Keratinocyte (primary cell): ENCODE data around the gene TMBIM6. TPM values are rescaled to one million over a fixed set of nuclear protein-coding genes. Genes with fewer than 3 reads are reported as not detected.

Source experiments
- DNase-seq: peaks from one replicate; pipeline ENCODE4 v3.0.0-alpha.2; 2011; ENCODE audit warnings: low read depth, missing footprints, low spot score
- FAIRE-seq: peaks from 2 replicates; lab custom pipeline; 2011; peaks lifted over from hg19 to GRCh38; lab: Jason Lieb, UNC
- H2AFZ ChIP-seq: 2 replicates; pipeline ENCODE4 v1.6.0; 2012; ENCODE audit warnings: low read length, control low read depth, inconsistent platforms; ENCODE audit not compliant: control insufficient read depth
- H3K27ac ChIP-seq: 2 replicates; pipeline ENCODE4 v1.5.1; 2011; ENCODE audit warnings: low read length; ENCODE audit not compliant: control insufficient read depth, insufficient read depth
- H3K27me3 ChIP-seq: 3 replicates; pipeline ENCODE4 v1.6.0; 2011; ENCODE audit warnings: low read length; ENCODE audit not compliant: control insufficient read depth, insufficient read depth; ENCODE audit errors: extremely low read depth
- H3K36me3 ChIP-seq, 2 experiments: 2 replicates in 1 of 2; 3 replicates in 1 of 2; pipeline ENCODE4 v1.5.1; 2011; ENCODE audit warnings: low read length in 2 of 2, mild to moderate bottlenecking in 1 of 2; ENCODE audit not compliant: control insufficient read depth in 2 of 2, insufficient read depth in 2 of 2; ENCODE audit errors: extremely low read depth in 1 of 2
- H3K4me1 ChIP-seq: 3 replicates; pipeline ENCODE4 v1.5.1; 2011; ENCODE audit warnings: low read length; ENCODE audit not compliant: control insufficient read depth, insufficient read depth; ENCODE audit errors: extremely low read depth
- H3K4me2 ChIP-seq: 3 replicates; pipeline ENCODE4 v1.6.0; 2011; ENCODE audit warnings: low read depth, low read length; ENCODE audit not compliant: control insufficient read depth, insufficient read depth; ENCODE audit errors: extremely low read depth
- H3K4me3 ChIP-seq, 3 experiments: fragments of 200-600 bp in 1 of 3; sonication (generic) in 1 of 3; 2 replicates in 2 of 3; 3 replicates in 1 of 3; pipeline ENCODE4 v1.5.1; 2011 to 2016; ENCODE audit warnings: low read length in 3 of 3, mild to moderate bottlenecking in 3 of 3, control low read depth in 2 of 3, inconsistent platforms in 1 of 3, low read depth in 1 of 3, mixed read lengths in 1 of 3, mixed run types in 1 of 3, moderate library complexity in 1 of 3; ENCODE audit not compliant: control insufficient read depth in 2 of 3, insufficient read depth in 2 of 3; ENCODE audit errors: extremely low read depth in 1 of 3
- H3K79me2 ChIP-seq: 2 replicates; pipeline ENCODE4 v1.6.0; 2012; ENCODE audit warnings: low read length; ENCODE audit not compliant: control insufficient read depth, insufficient read depth
- H3K9ac ChIP-seq: 3 replicates; pipeline ENCODE4 v1.6.0; 2011; ENCODE audit warnings: low read length; ENCODE audit not compliant: control insufficient read depth, insufficient read depth; ENCODE audit errors: extremely low read depth
- H3K9me1 ChIP-seq: 3 replicates; pipeline ENCODE4 v1.6.0; 2011; ENCODE audit warnings: low read length; ENCODE audit not compliant: control insufficient read depth, insufficient read depth; ENCODE audit errors: extremely low read depth
- H3K9me3 ChIP-seq: 2 replicates; pipeline ENCODE4 v1.5.1; 2012; ENCODE audit warnings: low read depth, low read length; ENCODE audit not compliant: control insufficient read depth
- H4K20me1 ChIP-seq: 3 replicates; pipeline ENCODE4 v1.6.0; 2011; ENCODE audit warnings: low read length; ENCODE audit not compliant: control insufficient read depth, insufficient read depth; ENCODE audit errors: extremely low read depth
- CTCF ChIP-seq, 3 experiments: IDR thresholded peaks in 1 of 3; conservative IDR thresholded peaks in 1 of 3; optimal IDR thresholded peaks in 1 of 3; 2 replicates in 2 of 3; 3 replicates in 1 of 3; pipeline versions ENCODE3 to v1.5.1; 2011; ENCODE audit warnings: low read length in 3 of 3, mild to moderate bottlenecking in 3 of 3, moderate library complexity in 2 of 3, control low read depth in 1 of 3, inconsistent platforms in 1 of 3; ENCODE audit not compliant: insufficient read depth in 2 of 3; ENCODE audit errors: extremely low read depth in 1 of 3
- EZH2 ChIP-seq: IDR thresholded peaks from one replicate; pipeline ENCODE4 v1.6.1; 2012; ENCODE audit warnings: inconsistent platforms, mild to moderate bottlenecking, low read length, moderate library complexity
- dilution Hi-C: fragments of 300-500 bp; cut with MboI; formaldehyde crosslinking; loops from one replicate; pipeline ENCODE4 v1.7.0; 2020; ENCODE audit warnings: low sequenced_read_pairs; ENCODE audit not compliant: extremely low pct_ligation_motif_present
- polyA plus RNA-seq, 5 experiments: library from polyadenylated mRNA; depleted of rRNA in 3 of 5; stranded (reverse) in 3 of 5; stranded (forward) in 1 of 5; unstranded in 1 of 5; fragments of >200 nt; gene quantifications; 1 replicate in 1 of 5; 2 replicates in 3 of 5; 3 replicates in 1 of 5; pipeline versions ENCODE4 v1.2.1 to v1.2.3, GENCODE V29; 2011 to 2012; ENCODE audit warnings: missing spikeins in 2 of 5, low read depth in 1 of 5, low replicate concordance in 1 of 5

TMBIM6 gene
- polyA plus RNA-seq, 1 donor (not counting 4 experiments of a cell fraction or from before 2014, with no cell fraction given), result 668 TPM

GRCh38 chr12:49806321-49806813 lies 65.0 kb downstream of the TMBIM6 start:
- Histone ChIP-seq H3K9me3 (no peaks in the 10 kb centered on the region), H4K20me1 (peaks cover 8% of the 10 kb centered on the region), H2AFZ (no peak overlapping the region), H3K27ac (no peak overlapping the region), H3K79me2 (peaks cover 6% of the 10 kb centered on the region), H3K27me3 (no peaks in the 10 kb centered on the region), H3K36me3 (peaks cover 22 to 38% of the 10 kb centered on the region in 2 experiments), H3K4me2 (no peak overlapping the region), H3K9me1 (no peaks in the 10 kb centered on the region), H3K4me3 (no peak overlapping the region), H3K9ac (no peak overlapping the region), H3K4me1 (no peaks in the 10 kb centered on the region)
- DNase-seq (no peak), FAIRE-seq (no peak)
- no peak for TF ChIP-seq EZH2
- dilution Hi-C loops, result no loop called here

- FAIRE-seq (no peak), DNase-seq (no peak)
- Histone ChIP-seq H3K27ac (no peak overlapping the region), H3K4me2 (no peak overlapping the region), H3K4me3 (no peak overlapping the region), H3K36me3 (peaks cover 19 to 33% of the 10 kb centered on the region in 2 experiments), H3K27me3 (no peaks in the 10 kb centered on the region), H2AFZ (no peak overlapping the region), H3K9me1 (no peaks in the 10 kb centered on the region), H4K20me1 (peaks cover 8% of the 10 kb centered on the region), H3K79me2 (peaks cover 8% of the 10 kb centered on the region), H3K9ac (no peak overlapping the region), H3K9me3 (no peaks in the 10 kb centered on the region), H3K4me1 (no peaks in the 10 kb centered on the region)
- dilution Hi-C loops, result no loop called here
- TF ChIP-seq CTCF (optimal IDR thresholded peaks at IDR 0.05 in 1 of 3, IDR thresholded peaks at IDR 0.05 in 1 of 3, conservative IDR thresholded peaks at IDR 0.05 in 1 of 3; ENCODE audit: extremely low read depth in 1 of 3, insufficient read depth in 2 of 3, low read length in 3 of 3) (no peak), EZH2 (no peak)
These were observed 65.5 kb downstream of the TMBIM6 start for GRCh38 chr12:49806877-49807276.

GRCh38 chr12:49807991-49808580 lies 66.7 kb downstream of the TMBIM6 start:
- H3K4me2 ChIP-seq, result no peak overlapping the region
- H2AFZ ChIP-seq, result no peak overlapping the region
- H3K9me1 ChIP-seq, result no peaks in the 10 kb centered on the region
- H3K9ac ChIP-seq, result no peak overlapping the region
- peaks cover 11 to 29% of the 10 kb centered on the region in 2 experiments for H3K36me3 ChIP-seq
- DNase-seq (no peak), FAIRE-seq (no peak)
- H3K9me3 ChIP-seq, result no peaks in the 10 kb centered on the region
- no peak overlapping the region for H3K27ac ChIP-seq
- no peak overlapping the region for H3K4me3 ChIP-seq
- dilution Hi-C loops, result no loop called here
- peaks cover 8% of the 10 kb centered on the region for H4K20me1 ChIP-seq
- peaks cover 8% of the 10 kb centered on the region for H3K79me2 ChIP-seq
- H3K27me3 ChIP-seq, result no peaks in the 10 kb centered on the region
- no peaks in the 10 kb centered on the region for H3K4me1 ChIP-seq
- TF ChIP-seq CTCF (optimal IDR thresholded peaks at IDR 0.05 in 1 of 3, IDR thresholded peaks at IDR 0.05 in 1 of 3, conservative IDR thresholded peaks at IDR 0.05 in 1 of 3; ENCODE audit: extremely low read depth in 1 of 3, insufficient read depth in 2 of 3, low read length in 3 of 3) (no peak), EZH2 (no peak)
